NCI-H2171 treated with DMSO at 0.1 percent for 48 hours (cell line): ENCODE measurements around the gene BSN.

Experiments
- DNase-seq: peaks from one replicate; lab custom pipeline; 2025; lab: John Stamatoyannopoulos, UW

Gene BSN

GRCh38 chr3:49716169-49716568 lies 161.9 kb downstream of the BSN start:
- DNase-seq, result no peak

DNA sequence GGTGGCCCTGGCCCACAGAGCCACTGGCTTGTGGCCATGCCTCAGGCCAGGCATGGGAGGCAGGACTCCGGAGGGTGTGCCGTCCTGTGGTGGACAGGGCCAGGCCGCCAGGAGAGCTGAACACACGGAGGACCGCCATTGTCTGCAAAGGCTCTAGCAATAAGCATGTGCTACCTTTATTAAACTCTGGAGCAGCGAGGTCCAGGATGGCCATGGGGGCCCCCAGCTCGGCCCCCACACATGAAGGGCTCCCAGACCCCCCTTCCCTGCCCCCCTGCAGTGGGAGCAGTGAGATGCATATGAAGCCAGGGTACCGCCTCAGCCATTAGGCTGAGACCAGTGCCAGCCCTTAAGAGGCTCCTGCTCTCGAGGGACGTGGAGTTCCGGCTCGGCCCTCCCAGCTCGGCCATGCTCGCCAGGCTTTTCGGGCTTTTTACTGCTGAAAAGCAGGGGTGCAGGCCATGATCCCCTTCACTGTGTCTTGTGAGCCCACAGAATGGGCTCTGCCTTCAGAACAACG lies 162.5 kb downstream of the BSN start:
- DNase-seq, result no peak

GRCh38 chr3:49717211-49717958 lies 163.1 kb downstream of the BSN start:
- DNase-seq, result no peak

- no peak for DNase-seq
Observed at GRCh38 chr3:49717959-49718857, 163.9 kb downstream of the BSN start.

DNA sequence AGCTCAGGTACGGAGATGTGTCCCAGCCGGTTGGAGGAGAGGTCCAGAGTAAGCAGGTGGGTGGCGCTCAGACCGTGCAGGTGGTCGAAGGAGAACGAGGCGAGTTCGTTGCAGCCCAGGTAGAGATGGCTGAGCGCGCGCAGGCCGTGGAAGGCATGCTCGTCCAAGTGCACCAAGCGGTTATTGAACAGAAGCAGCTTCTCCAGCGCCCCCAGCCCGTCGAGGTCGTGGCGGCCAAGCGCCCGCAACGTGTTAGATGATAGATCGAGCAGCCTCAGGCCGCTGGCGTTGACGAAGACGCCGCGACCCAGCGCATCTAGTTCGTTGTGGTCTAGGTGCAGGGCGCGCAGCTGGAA lies 164.6 kb downstream of the BSN start:
- no peak for DNase-seq

- DNase-seq, result peak; percentile 87
Observed at GRCh38 chr3:49719214-49719884, 165.1 kb downstream of the BSN start, which contains the start of gene AMIGO3. AMIGO3 (minus strand) TSS chr3:49719684; CDS start chr3:49719465, 219 bp downstream.
